Neural progenitor cell (in vitro differentiated cells): ENCODE results near the gene ECE2.

Experiments used
- CTCF ChIP-seq: fragments of 200-600 bp; sonication (generic); IDR thresholded peaks from 2 replicates; pipeline ENCODE4 v1.5.1; 2017; ENCODE audit warnings: antibody characterized with exemption, mild to moderate bottlenecking
- EZH2 ChIP-seq: fragments of 200-600 bp; sonication (generic); IDR thresholded peaks from 2 replicates; pipeline ENCODE4 v1.6.1; 2017; ENCODE audit warnings: antibody characterized with exemption, mild to moderate bottlenecking, moderate library complexity
- EZH2phosphoT487 ChIP-seq: fragments of 200-600 bp; sonication (generic); IDR thresholded peaks from 2 replicates; pipeline ENCODE4 v1.6.1; 2017; ENCODE audit warnings: antibody characterized with exemption

- TF ChIP-seq CTCF (no peak), EZH2phosphoT487 (no peak), EZH2 (no peak)
These were observed 35.8 kb downstream of the ECE2 start for GRCh38 chr3:184311633-184312032.
